Body of pancreas (tissue), 4 donors: ENCODE data around the gene TNFRSF12A. TPM values are rescaled to one million over a fixed set of nuclear protein-coding genes. Genes with fewer than 3 reads are reported as not detected.

Experiments
- ATAC-seq: fragments of 150-250 bp; one replicate; pipeline ENCODE4 v1.9.1; 2016
- DNase-seq, 4 donors: peaks; one replicate each; pipeline ENCODE4 v3.0.0-alpha.2; 2019
- H3K27ac ChIP-seq, 4 donors: fragments of 200-600 bp; sonication (generic); 1 replicate in 3 of 4; 2 replicates in 1 of 4; pipeline versions ENCODE4 v1.5.1 to v1.6.1; 2016 to 2019; ENCODE audit warnings: mild to moderate bottlenecking in 1 of 4, mixed read lengths in 1 of 4, moderate library complexity in 1 of 4
- H3K27me3 ChIP-seq, 2 donors: fragments of 200-600 bp; sonication (generic); one replicate each; pipeline ENCODE4 v1.6.0; 2016; ENCODE audit warnings: mild to moderate bottlenecking in 1 of 2
- H3K36me3 ChIP-seq, 2 donors: fragments of 200-600 bp; sonication (generic); replicated peaks in 1 of 2; 2 replicates each; pipeline ENCODE4 v1.5.1; 2016; ENCODE audit warnings: low read depth in 2 of 2; ENCODE audit not compliant: insufficient read depth in 1 of 2
- H3K4me1 ChIP-seq: fragments of 200-600 bp; sonication (generic); one replicate; pipeline ENCODE4 v1.6.0; 2016
- H3K4me3 ChIP-seq, 2 donors: fragments of 200-600 bp; sonication (generic); 1 replicate in 1 of 2; 2 replicates in 1 of 2; pipeline ENCODE4 v1.5.1; 2016 to 2019
- H3K9me3 ChIP-seq, 3 donors: fragments of 200-600 bp; sonication (generic); 1 replicate in 2 of 3; 2 replicates in 1 of 3; pipeline ENCODE4 v1.5.1; 2016
- CTCF ChIP-seq, 7 experiments: fragments of 450-650 bp in 4 of 7; fragments of 200-600 bp in 3 of 7; sonication (generic) in 3 of 7; IDR thresholded peaks; one replicate each; pipeline ENCODE4 v1.5.1; 2016 to 2019; ENCODE audit warnings: antibody characterized with exemption in 7 of 7
- POLR2A ChIP-seq, 3 donors: fragments of 450-650 bp; IDR thresholded peaks; one replicate each; pipeline ENCODE4 v1.6.1; 2016; ENCODE audit warnings: antibody characterized with exemption in 3 of 3, mild to moderate bottlenecking in 2 of 3
- WGBS, 2 donors: methylation state at CpG; one replicate each; pipeline ENCODE4 v1.1.5; 2017; 5-methylcytosine and 5-hydroxymethylcytosine counted together
- intact Hi-C: fragments of 100-400 bp; cut with DNase I; formaldehyde crosslinking; loops from one replicate; pipeline ENCODE4 v1.15.1; 2023
- total RNA-seq, 2 donors: library from RNA; depleted of rRNA; stranded (reverse); fragments of >200 nt; gene quantifications; one replicate each; pipeline ENCODE4 v1.1.0, GENCODE V29; 2016

Gene TNFRSF12A
- total RNA-seq, 2 donors from 2014 or later, result 132 to 229 TPM

GRCh38 chr16:3012828-3013420, 7.2 kb upstream of the TNFRSF12A start, which contains the start of gene CLDN9:
TSS of gene CLDN9 (plus strand) at chr16:3012923. CDS start at chr16:3013363, 440 bp downstream.
- Histone ChIP-seq H3K4me3 (no peak within 1 kb of the TSS), H3K9me3 (no peaks in the 10 kb centered on the region), H3K4me1 (peaks cover 68% of the 10 kb centered on the region), H3K36me3 (no peaks in the 10 kb centered on the region), H3K27me3 (no peaks in the 10 kb centered on the region), H3K27ac (peak within 1 kb of the TSS; percentile 1 to 94 (median 78))
- peak; percentile 68 for ATAC-seq
- TF ChIP-seq CTCF (IDR thresholded peaks at IDR 0.05), result peak in 1 of 7 experiments; percentile 25
- peak; percentile 39 to 83 (median 75) for TF ChIP-seq POLR2A (IDR thresholded peaks at IDR 0.05)
- intact Hi-C loops, result no loop called here
- WGBS, 2 donors, result 27 to 36% methylated on average over 4 to 23 of the region's 27 CpGs
- DNase-seq, result peak; percentile 74 to 86 (median 82)

- intact Hi-C loops, result no loop called here
- Histone ChIP-seq H3K4me1 (peaks cover 68% of the 10 kb centered on the region), H3K9me3 (no peaks in the 10 kb centered on the region), H3K36me3 (no peaks in the 10 kb centered on the region), H3K27me3 (no peaks in the 10 kb centered on the region), H3K27ac (peak overlapping the region in 3 of 4 donors; percentile 75 to 94 (median 80)), H3K4me3 (no peak overlapping the region)
- no peak for ATAC-seq
- no peak for DNase-seq
- TF ChIP-seq CTCF (IDR thresholded peaks at IDR 0.05) (peak in 1 of 7 experiments; percentile 5), POLR2A (IDR thresholded peaks at IDR 0.05) (no peak)
- 17 to 64% methylated on average over 6 to 23 of the region's 27 CpGs for WGBS, 2 donors
These were observed 6.6 kb upstream of the TNFRSF12A start for GRCh38 chr16:3013491-3013951.

- Histone ChIP-seq H3K9me3 (no peaks in the 10 kb centered on the region), H3K4me3 (no peak overlapping the region), H3K27ac (peak overlapping the region in 2 of 4 donors; percentile 17 to 29), H3K4me1 (peaks cover 67% of the 10 kb centered on the region), H3K36me3 (no peaks in the 10 kb centered on the region), H3K27me3 (no peaks in the 10 kb centered on the region)
- TF ChIP-seq CTCF (IDR thresholded peaks at IDR 0.05), result no peak
- no peak for TF ChIP-seq POLR2A (IDR thresholded peaks at IDR 0.05)
- no peak for DNase-seq
- intact Hi-C loops, result no loop called here
- 52 to 71% methylated on average over 4 to 9 of the region's 12 CpGs for WGBS, 2 donors
- ATAC-seq, result no peak
These were observed 6.0 kb upstream of the TNFRSF12A start for GRCh38 chr16:3013998-3014690.

- intact Hi-C loops, result no loop called here
- H3K9me3 ChIP-seq, result no peaks in the 10 kb centered on the region
- ATAC-seq (no peak), DNase-seq (no peak)
- no peaks in the 10 kb centered on the region for H3K27me3 ChIP-seq
- no peaks in the 10 kb centered on the region for H3K36me3 ChIP-seq
- no peak overlapping the region for H3K4me3 ChIP-seq
- WGBS, 2 donors, result 88 to 89% methylated on average over 6 of the region's 6 CpGs
- no peak overlapping the region for H3K27ac ChIP-seq
- H3K4me1 ChIP-seq, result peaks cover 67% of the 10 kb centered on the region
- TF ChIP-seq CTCF (IDR thresholded peaks at IDR 0.05), result no peak
- no peak for TF ChIP-seq POLR2A (IDR thresholded peaks at IDR 0.05)
These were observed 5.2 kb upstream of the TNFRSF12A start for GRCh38 chr16:3014971-3015370.
